Left lung (tissue), 10 donors: ENCODE measurements around the gene DAZAP1. TPM values are rescaled to one million over a fixed set of nuclear protein-coding genes. Genes with fewer than 3 reads are reported as not detected.

Source experiments
- ATAC-seq: fragments of 200-7000 bp; cut with Tn5 transposase; one replicate; pipeline ENCODE4 v1.9.1; 2020; ENCODE audit warnings: moderate library complexity
- DNase-seq, 4 donors: peaks; one replicate each; pipeline ENCODE4 v3.0.0-alpha.2; 2013 to 2020
- H3K27ac ChIP-seq, 2 donors: fragments of 200-600 bp; sonication (generic) in 1 of 2; one replicate each; pipeline versions ENCODE4 v1.5.0 to v1.8.0; 2020 to 2021
- H3K27me3 ChIP-seq, 2 donors: fragments of 200-600 bp; sonication (generic) in 1 of 2; one replicate each; pipeline versions ENCODE4 v1.5.0 to v1.8.0; 2020 to 2021
- H3K36me3 ChIP-seq, 2 donors: fragments of 200-600 bp; sonication (generic) in 1 of 2; one replicate each; pipeline versions ENCODE4 v1.5.0 to v1.8.0; 2020 to 2021
- H3K4me1 ChIP-seq, 2 donors: fragments of 200-600 bp; one replicate each; pipeline ENCODE4 v1.8.0; 2021
- H3K4me3 ChIP-seq, 2 donors: fragments of 200-600 bp; sonication (generic) in 1 of 2; one replicate each; pipeline versions ENCODE4 v1.5.0 to v1.8.0; 2020 to 2021; ENCODE audit warnings: mild to moderate bottlenecking in 1 of 2
- H3K9me3 ChIP-seq, 2 donors: fragments of 200-600 bp; sonication (generic) in 1 of 2; one replicate each; pipeline versions ENCODE4 v1.5.0 to v1.8.0; 2020 to 2021
- CTCF ChIP-seq, 2 donors: fragments of 200-600 bp; sonication (generic) in 1 of 2; IDR thresholded peaks; one replicate each; pipeline versions ENCODE4 v1.5.0 to v1.8.0; 2021; ENCODE audit warnings: antibody characterized with exemption in 2 of 2
- intact Hi-C, 2 donors: fragments of 100-400 bp; cut with DNase I; formaldehyde crosslinking; loops; one replicate each; pipeline versions ENCODE4 v1.11.2 to v1.14.2; 2022
- polyA plus RNA-seq, 6 donors: library from polyadenylated mRNA; unstranded; fragments of 120-200 nt; gene quantifications; one replicate each; pipeline ENCODE4 v1.2.1, GENCODE V29; 2013; ENCODE audit not compliant: insufficient read length in 6 of 6
- total RNA-seq, 2 donors: library from RNA; stranded (reverse); fragmentation: NEBNext Ultra II Directional; extraction: Animal tissue kit (Norgen Biotek cat#: 25700); gene quantifications; one replicate each; pipeline ENCODE4 v1.2.1, GENCODE V29; 2021
- donor health status: DM: no; HTN: yes; CAD: no.
- donor health status: DM: no; HTN: no; CAD: no.

DAZAP1 gene
- total and polyA plus RNA-seq, 8 donors: 86.4 to 132 (median 93.7) TPM

GRCh38 chr19:1396768-1397679 lies 10.4 kb upstream of the DAZAP1 start:
- TF ChIP-seq CTCF (IDR thresholded peaks at IDR 0.05): no peak
- no peak overlapping the region for H3K4me3 ChIP-seq
- intact Hi-C loops: no loop called here
- H3K9me3 ChIP-seq: no peaks in the 10 kb centered on the region
- peaks cover 0 to 43% of the 10 kb centered on the region in 2 donors for H3K27me3 ChIP-seq
- peaks cover 0 to 34% of the 10 kb centered on the region in 2 donors for H3K36me3 ChIP-seq
- DNase-seq (peak in 1 of 4 donors; percentile 72), ATAC-seq (no peak)
- peaks cover 6 to 19% of the 10 kb centered on the region in 2 donors for H3K4me1 ChIP-seq
- no peak overlapping the region for H3K27ac ChIP-seq

- no peak for ATAC-seq
- TF ChIP-seq CTCF (IDR thresholded peaks at IDR 0.05): no peak
- H3K9me3 ChIP-seq: no peaks in the 10 kb centered on the region
- intact Hi-C loops: no loop called here
- no peak for DNase-seq
- H3K36me3 ChIP-seq: peaks cover 0 to 26% of the 10 kb centered on the region in 2 donors
- H3K27ac ChIP-seq: no peak overlapping the region
- H3K4me3 ChIP-seq: no peak overlapping the region
- peaks cover 0 to 51% of the 10 kb centered on the region in 2 donors for H3K27me3 ChIP-seq
- H3K4me1 ChIP-seq: peaks cover 6 to 27% of the 10 kb centered on the region in 2 donors
These were observed 9.5 kb upstream of the DAZAP1 start for GRCh38 chr19:1397838-1398237.

DNA sequence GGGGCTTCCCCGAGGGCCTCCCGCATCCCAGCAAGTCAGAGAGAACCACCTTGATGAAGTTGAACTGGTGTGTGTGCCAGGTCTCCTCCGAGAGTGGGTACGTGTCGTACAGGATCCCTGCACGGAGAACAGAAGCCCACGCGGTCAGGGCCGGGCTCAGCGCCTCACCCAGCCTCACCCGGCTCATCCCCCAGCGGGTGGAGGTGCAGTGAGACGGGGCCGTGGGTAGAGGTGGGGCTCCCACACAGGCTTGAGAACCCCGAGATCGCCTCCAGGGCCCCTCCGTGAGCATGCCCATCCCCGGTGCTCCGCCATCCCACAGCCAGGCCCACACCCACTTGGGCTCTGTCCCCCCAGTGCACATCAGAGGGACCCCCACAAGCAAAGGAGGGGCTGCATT lies 8.3 kb upstream of the DAZAP1 start:
- no peak for DNase-seq
- intact Hi-C loops: no loop called here
- no peak overlapping the region for H3K27ac ChIP-seq

GRCh38 chr19:1399745-1400144 lies 7.6 kb upstream of the DAZAP1 start:
- TF ChIP-seq CTCF (IDR thresholded peaks at IDR 0.05): no peak
- Histone ChIP-seq H3K27ac (no peak overlapping the region), H3K9me3 (no peaks in the 10 kb centered on the region), H3K4me1 (peaks cover 6 to 35% of the 10 kb centered on the region in 2 donors), H3K4me3 (no peak overlapping the region), H3K27me3 (peaks cover 0 to 64% of the 10 kb centered on the region in 2 donors), H3K36me3 (peaks cover 0 to 7% of the 10 kb centered on the region in 2 donors)
- intact Hi-C loops: no loop called here
- DNase-seq (no peak), ATAC-seq (no peak)

More for the DNA sequence above, 8.3 kb upstream of the DAZAP1 start:
- ATAC-seq: no peak
- Histone ChIP-seq H3K4me3 (no peak overlapping the region), H3K4me1 (peaks cover 6 to 29% of the 10 kb centered on the region in 2 donors), H3K27me3 (peaks cover 0 to 64% of the 10 kb centered on the region in 2 donors), H3K36me3 (peaks cover 0 to 14% of the 10 kb centered on the region in 2 donors), H3K9me3 (no peaks in the 10 kb centered on the region)
- TF ChIP-seq CTCF (IDR thresholded peaks at IDR 0.05): no peak
